Fibroblast of the aortic adventitia (primary cell): ENCODE measurements around the gene IMPG2. TPM values are rescaled to one million over a fixed set of nuclear protein-coding genes. Genes with fewer than 3 reads are reported as not detected.
A peak's percentile ranks its signal among the peaks of the same experiment; 100 is the strongest.

Experiments used
- DNase-seq: peaks from one replicate; pipeline ENCODE4 v3.0.0-alpha.2; 2010; ENCODE audit warnings: low read depth
- H3K4me3 ChIP-seq: 2 replicates; pipeline ENCODE4 v1.5.1; 2011; ENCODE audit warnings: low read depth, mild to moderate bottlenecking, control low read depth, low read length, moderate library complexity
- total RNA-seq: library from RNA; depleted of rRNA; stranded (reverse); fragments of >200 nt; gene quantifications from 2 replicates; pipeline ENCODE4 v1.2.3, GENCODE V29; 2012; ENCODE audit warnings: low replicate concordance
- TF ChIP-seq, protein P1 (sequence below): IDR thresholded peaks from 2 replicates; pipeline ENCODE4 v1.5.1; 2011; ENCODE audit warnings: mild to moderate bottlenecking, low read length, control low read depth, inconsistent platforms; ENCODE audit not compliant: insufficient read depth

IMPG2 gene
- total RNA-seq, 1 donor = 0.45 TPM

DNA sequence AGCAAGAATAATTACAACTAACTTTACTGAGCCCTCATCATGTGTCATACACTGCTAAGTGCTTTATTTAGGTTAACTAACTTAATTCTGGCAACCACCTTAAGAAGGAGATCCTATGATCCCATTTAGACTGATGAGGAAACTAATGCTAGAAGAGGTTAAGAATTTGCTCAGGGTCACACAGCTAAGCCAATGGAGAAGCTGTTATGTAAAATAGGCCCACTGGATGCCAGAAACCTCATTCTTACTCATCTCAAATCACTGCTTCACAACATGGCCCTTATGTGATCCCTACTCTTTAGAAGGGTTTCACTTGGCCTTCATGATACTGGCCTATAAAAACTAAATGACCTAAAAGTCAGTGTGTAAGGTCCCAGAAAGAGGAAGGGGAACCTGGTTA, 41.2 kb downstream of the IMPG2 start:
- peak; percentile 31 for DNase-seq
- TF ChIP-seq, protein P1, sequence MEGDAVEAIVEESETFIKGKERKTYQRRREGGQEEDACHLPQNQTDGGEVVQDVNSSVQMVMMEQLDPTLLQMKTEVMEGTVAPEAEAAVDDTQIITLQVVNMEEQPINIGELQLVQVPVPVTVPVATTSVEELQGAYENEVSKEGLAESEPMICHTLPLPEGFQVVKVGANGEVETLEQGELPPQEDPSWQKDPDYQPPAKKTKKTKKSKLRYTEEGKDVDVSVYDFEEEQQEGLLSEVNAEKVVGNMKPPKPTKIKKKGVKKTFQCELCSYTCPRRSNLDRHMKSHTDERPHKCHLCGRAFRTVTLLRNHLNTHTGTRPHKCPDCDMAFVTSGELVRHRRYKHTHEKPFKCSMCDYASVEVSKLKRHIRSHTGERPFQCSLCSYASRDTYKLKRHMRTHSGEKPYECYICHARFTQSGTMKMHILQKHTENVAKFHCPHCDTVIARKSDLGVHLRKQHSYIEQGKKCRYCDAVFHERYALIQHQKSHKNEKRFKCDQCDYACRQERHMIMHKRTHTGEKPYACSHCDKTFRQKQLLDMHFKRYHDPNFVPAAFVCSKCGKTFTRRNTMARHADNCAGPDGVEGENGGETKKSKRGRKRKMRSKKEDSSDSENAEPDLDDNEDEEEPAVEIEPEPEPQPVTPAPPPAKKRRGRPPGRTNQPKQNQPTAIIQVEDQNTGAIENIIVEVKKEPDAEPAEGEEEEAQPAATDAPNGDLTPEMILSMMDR = no peak
- no peak overlapping the region for H3K4me3 ChIP-seq

- H3K4me3 ChIP-seq = no peak overlapping the region
- TF ChIP-seq, protein P1 = no peak
- no peak for DNase-seq
These were observed 41.6 kb downstream of the IMPG2 start for GRCh38 chr3:101278727-101279126.

DNA sequence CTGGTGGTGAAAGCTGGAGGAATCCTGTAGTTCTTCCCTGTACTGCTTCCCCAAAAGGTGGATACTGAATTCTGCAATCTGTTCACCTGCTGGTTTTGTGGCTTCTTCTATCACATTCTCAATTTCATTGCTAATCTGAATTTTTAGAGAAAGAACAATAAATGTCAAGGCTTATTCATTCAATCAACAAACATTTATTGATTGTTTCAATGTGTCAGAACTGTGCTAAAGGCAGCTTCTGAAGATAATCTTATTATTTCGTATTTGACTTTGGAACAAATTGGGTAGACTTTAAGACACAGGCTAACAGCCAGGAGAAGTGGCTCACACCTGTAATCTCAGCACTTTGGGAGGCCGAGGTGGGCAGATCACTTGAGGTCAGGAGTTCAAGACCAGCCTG, 46.8 kb downstream of the IMPG2 start:
- H3K4me3 ChIP-seq = no peak overlapping the region
- TF ChIP-seq, protein P1 = no peak
- no peak for DNase-seq

GRCh38 chr3:101273156-101273555, 47.2 kb downstream of the IMPG2 start:
- TF ChIP-seq, protein P1 = no peak
- DNase-seq = no peak
- no peak overlapping the region for H3K4me3 ChIP-seq

DNA sequence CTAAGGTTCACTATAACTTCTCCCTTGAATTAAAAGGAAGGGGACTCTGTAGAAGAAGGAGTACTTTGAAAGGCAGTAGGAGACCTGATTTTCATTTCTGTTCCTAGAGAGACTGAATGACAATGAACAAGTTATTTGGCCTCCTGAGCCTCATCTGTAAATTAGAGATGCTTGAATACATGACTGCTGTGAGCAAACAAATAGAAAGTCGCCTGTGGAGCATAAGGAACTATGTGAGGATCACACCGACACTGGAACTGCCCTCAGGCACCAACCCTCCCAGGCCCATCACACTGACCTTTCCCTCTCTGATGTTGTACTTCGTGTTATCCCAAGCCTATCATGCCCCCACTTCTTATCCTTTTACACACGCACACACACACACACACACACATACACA, 48.6 kb downstream of the IMPG2 start:
- no peak overlapping the region for H3K4me3 ChIP-seq
- TF ChIP-seq, protein P1 = no peak
- no peak for DNase-seq

DNA sequence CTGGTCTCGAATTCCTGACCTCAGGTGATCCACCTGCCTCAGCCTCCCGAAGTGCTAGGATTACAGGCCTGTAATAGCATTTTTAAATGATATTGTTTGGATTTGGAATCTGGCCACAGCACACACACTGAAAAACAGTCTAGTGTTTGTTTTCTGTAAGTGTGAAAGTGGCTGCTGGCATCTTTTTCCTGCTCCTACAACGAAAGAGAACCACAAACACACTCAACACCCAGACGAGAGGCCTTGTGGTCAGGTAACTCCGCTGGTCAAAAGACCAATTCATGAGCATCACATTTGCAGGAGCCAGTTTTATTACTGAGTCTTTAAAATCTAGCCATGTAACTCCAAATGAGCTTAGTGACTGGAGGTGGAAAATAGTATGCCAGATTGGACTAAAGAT, 50.2 kb downstream of the IMPG2 start:
- TF ChIP-seq, protein P1 = no peak
- DNase-seq = no peak
- no peak overlapping the region for H3K4me3 ChIP-seq

- DNase-seq = no peak
- TF ChIP-seq, protein P1 = no peak
- no peak overlapping the region for H3K4me3 ChIP-seq
These were observed 51.3 kb downstream of the IMPG2 start for GRCh38 chr3:101268971-101269671.
